AG04450 (cell line): ENCODE measurements around the gene PRKCZ. TPM values are rescaled to one million over a fixed set of nuclear protein-coding genes. Genes with fewer than 3 reads are reported as not detected.

Experiments used
- CTCF ChIA-PET: fragments of 300-600, 350-600 bp; formaldehyde crosslinking; extraction: SDS; loops from one replicate; lab custom pipeline; 2022; ENCODE audit warnings: antibody characterized with exemption, inconsistent platforms; lab: Charles Lee
- POLR2A ChIA-PET: fragments of 350-600 bp; formaldehyde crosslinking; extraction: SDS; loops from one replicate; lab custom pipeline; 2021; ENCODE audit warnings: antibody characterized with exemption, inconsistent platforms; lab: Yijun Ruan, JAX
- DNase-seq: peaks from one replicate; pipeline ENCODE4 v3.0.0-alpha.2; 2011; ENCODE audit warnings: low read depth, low spot score
- H3K27ac ChIP-seq: one replicate; pipeline ENCODE4 v1.5.1; 2012; ENCODE audit warnings: low read depth, low read length, control low read depth
- H3K27me3 ChIP-seq: one replicate; pipeline ENCODE4 v1.6.0; 2012; ENCODE audit warnings: low read length; ENCODE audit not compliant: control insufficient read depth, insufficient read depth
- H3K4me3 ChIP-seq: 2 replicates; pipeline ENCODE4 v1.5.1; 2011; ENCODE audit warnings: mild to moderate bottlenecking, low read depth, low read length, control low read depth
- H3K9me3 ChIP-seq: 2 replicates; pipeline ENCODE4 v1.5.1; 2012; ENCODE audit warnings: low read length; ENCODE audit not compliant: control insufficient read depth, insufficient read depth
- polyA plus RNA-seq: library from polyadenylated mRNA; depleted of rRNA; stranded (reverse); fragments of >200 nt; gene quantifications from 2 replicates; pipeline ENCODE4 v1.2.3, GENCODE V29; 2011
- TF ChIP-seq, protein P1 (sequence below): IDR thresholded peaks from 2 replicates; pipeline ENCODE4 v1.5.1; 2011; ENCODE audit warnings: low read depth, low read length, control low read depth, inconsistent platforms

Gene PRKCZ
- polyA plus RNA-seq, 1 experiment = 3.0 TPM

DNA sequence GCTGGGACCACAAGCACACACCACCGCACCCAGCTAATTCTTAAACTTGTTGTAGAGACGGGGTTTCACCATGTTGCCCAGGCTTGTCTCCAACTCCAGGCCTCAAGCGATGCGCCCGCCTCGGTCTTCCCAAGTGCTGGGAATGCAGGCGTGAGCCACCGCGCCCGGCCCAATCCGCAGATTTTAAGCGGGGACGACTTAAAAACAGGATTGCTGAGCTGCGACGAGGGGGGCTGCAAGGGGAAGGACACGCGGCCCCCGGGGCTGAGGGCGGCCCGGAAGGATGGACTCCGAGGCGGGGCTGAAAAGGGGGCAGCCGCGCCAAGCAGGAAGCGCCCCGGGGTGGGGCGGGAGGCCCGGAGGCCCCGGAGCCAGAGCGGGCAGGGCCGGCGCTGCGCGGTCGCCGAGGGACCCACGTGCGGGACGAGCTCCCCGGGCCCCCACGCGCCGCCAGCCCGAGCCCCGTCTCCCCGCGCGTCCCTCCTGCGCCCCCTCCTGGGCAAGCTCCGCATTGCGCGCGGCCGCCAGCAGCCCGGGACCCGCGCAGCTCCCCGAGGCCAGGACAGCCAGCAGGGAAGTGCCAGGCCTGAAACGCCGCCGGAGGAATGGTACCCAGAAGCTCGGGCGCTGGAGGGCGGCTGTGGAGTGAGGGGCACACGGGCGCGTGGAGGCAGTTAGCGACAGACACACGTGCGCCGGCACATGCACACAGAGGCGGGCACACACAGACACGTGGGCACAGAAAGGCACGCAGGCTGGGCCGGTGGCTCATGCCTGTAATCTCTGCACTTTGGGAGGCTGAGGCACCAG is 5.5 kb upstream of the PRKCZ start:
- peaks cover 41% of the 10 kb centered on the region for H3K27me3 ChIP-seq
- ChIA-PET POLR2A (interaction anchor here (0.6 kb wide), 1 partner anchor 32 kb away, joined by 6 read pairs; no protein-coding TSS in a partner anchor), CTCF (interaction anchor here (0.6 to 4.5 kb wide), 38 partner anchors 8 to 489 kb away, joined by 3 to 45 read pairs (median 4); partner anchors contain the start of gene CFAP74)
- H3K4me3 ChIP-seq = peak overlapping the region; percentile 7; the same call in 1 of the 2 replicates
- H3K9me3 ChIP-seq = peaks cover 5% of the 10 kb centered on the region; the same call in 1 of the 2 replicates
- no peak for DNase-seq
- TF ChIP-seq, protein P1, sequence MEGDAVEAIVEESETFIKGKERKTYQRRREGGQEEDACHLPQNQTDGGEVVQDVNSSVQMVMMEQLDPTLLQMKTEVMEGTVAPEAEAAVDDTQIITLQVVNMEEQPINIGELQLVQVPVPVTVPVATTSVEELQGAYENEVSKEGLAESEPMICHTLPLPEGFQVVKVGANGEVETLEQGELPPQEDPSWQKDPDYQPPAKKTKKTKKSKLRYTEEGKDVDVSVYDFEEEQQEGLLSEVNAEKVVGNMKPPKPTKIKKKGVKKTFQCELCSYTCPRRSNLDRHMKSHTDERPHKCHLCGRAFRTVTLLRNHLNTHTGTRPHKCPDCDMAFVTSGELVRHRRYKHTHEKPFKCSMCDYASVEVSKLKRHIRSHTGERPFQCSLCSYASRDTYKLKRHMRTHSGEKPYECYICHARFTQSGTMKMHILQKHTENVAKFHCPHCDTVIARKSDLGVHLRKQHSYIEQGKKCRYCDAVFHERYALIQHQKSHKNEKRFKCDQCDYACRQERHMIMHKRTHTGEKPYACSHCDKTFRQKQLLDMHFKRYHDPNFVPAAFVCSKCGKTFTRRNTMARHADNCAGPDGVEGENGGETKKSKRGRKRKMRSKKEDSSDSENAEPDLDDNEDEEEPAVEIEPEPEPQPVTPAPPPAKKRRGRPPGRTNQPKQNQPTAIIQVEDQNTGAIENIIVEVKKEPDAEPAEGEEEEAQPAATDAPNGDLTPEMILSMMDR = peak; percentile 60
- no peak overlapping the region for H3K27ac ChIP-seq

DNA sequence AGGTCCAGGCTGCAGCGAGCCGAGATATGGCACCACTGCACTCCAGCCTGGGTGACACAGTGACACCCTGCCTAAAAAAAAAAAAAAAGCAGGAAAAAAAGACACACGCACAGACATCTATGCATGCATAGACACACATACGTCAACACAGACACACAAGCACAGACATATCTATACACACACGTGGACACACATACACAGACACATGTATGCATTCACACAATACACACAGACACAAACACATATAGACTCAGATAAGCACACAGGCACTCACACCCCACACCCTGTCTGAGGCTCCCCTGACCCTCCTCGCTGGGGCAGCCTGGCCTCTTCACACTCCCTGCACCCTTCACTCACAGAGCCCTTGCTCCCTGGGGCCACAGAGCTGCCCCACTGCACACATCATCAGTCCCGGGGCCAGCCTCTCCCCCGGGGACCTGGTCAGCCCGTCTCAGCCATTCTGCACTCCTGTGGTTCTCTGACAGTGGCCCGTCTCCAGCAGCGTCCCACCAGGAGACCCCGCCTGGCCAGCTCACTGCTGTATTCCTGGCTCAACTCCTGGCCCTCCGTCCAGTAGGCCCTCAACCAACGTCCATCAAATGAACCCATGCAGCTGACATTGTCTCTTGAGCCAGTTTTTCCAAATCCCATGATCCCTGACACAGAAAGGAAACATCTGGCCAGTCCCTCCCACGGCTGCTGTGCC is 4.6 kb upstream of the PRKCZ start:
- no peak for DNase-seq
- ChIA-PET POLR2A (no interaction called here), CTCF (interaction anchor here (0.6 to 4.5 kb wide), 21 partner anchors 9 to 128 kb away, joined by 3 to 45 read pairs (median 5); no protein-coding TSS in a partner anchor)
- no peak overlapping the region for H3K4me3 ChIP-seq
- peaks cover 7% of the 10 kb centered on the region; the same call in 1 of the 2 replicates for H3K9me3 ChIP-seq
- H3K27me3 ChIP-seq = peaks cover 41% of the 10 kb centered on the region
- H3K27ac ChIP-seq = no peak overlapping the region
- TF ChIP-seq, protein P1 = no peak

DNA sequence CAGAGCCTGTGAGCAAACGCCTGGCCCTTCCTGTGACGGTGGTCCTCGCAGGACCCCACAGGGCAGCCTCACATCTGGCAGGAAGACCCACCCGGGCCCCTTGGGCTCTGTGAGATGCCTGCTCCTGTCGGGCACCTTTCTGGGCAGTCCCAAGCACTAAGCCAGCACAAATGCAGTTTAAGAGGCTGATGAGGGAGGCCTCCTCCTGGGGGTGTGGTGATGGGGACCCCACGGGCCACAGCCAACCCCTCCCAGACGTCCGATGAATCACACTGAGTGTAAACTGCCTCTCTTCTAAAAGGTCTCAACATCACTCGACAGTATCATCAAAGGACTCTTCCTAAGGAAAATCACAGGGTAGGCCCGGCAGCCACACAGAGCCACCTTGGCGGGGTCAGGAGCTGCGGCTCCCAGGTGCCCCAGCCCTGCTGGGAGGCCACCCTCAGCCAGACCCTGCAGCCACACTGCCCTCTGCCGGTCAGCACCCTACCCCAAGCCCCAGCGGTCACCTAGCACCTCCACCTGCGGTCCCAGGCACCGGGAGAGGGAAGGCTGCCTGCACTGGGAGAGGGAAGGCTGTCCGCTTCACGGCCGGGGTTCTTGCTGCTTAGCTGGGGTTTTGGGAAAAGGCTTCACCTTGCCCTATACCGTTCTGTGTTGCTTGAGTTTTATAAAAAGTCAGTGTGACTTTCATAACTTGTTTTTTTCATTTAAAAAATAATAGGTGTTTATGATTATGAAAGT is 3.9 kb upstream of the PRKCZ start:
- TF ChIP-seq, protein P1 = peak; percentile 52
- ChIA-PET CTCF (interaction anchor here (0.6 to 4.5 kb wide), 8 partner anchors 9 to 1662 kb away, joined by 3 to 45 read pairs (median 3); no protein-coding TSS in a partner anchor), POLR2A (no interaction called here)
- peaks cover 48% of the 10 kb centered on the region for H3K27me3 ChIP-seq
- peaks cover 7% of the 10 kb centered on the region; the same call in 1 of the 2 replicates for H3K9me3 ChIP-seq
- no peak overlapping the region for H3K4me3 ChIP-seq
- no peak overlapping the region for H3K27ac ChIP-seq
- DNase-seq = no peak

DNA sequence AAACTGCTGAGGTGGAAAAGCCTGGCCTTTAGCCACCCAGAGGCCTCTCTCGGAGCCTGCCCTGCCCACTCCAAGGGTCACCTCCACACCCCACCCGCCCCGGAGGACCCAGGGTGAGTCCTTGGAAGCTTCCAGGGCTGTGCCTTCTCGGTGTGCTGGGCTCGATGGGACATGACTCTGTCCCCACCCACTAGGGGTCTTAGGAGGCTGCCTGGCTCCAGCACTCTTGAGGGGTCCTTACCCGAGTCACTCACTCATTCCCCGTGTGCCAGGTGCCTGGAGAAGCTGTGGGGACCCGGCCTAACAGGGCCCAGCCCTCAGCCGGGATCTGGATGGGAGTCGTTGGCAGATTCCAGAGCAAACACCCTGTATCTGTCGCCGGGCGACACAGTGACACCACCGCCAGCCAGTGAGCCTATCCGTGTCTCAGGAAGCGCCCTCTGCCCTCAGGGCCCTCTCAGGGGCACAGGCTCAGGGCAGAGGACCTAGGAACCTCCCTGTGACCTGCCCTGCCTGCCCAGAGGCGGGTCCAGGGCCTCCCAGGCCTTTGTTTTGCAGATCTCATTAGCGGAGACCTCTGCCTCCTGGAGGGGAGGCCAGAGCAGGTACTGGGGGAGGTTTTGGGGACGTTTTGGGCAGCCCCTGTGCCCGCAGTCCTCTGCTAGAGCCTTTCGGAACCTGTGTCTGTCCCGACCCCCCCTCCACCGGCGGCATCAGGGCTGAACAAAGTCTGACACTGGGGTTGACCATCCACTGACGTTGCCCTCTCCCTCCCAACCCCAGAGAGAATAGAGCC is 3.1 kb upstream of the PRKCZ start:
- no peak overlapping the region for H3K27ac ChIP-seq
- H3K9me3 ChIP-seq = peaks cover 7% of the 10 kb centered on the region; the same call in 1 of the 2 replicates
- TF ChIP-seq, protein P1 = no peak; the same call in 1 of the 2 replicates
- no peak for DNase-seq
- ChIA-PET POLR2A (no interaction called here), CTCF (interaction anchor here (0.6 to 4.5 kb wide), 7 partner anchors 8 to 1661 kb away, joined by 3 to 45 read pairs (median 3); no protein-coding TSS in a partner anchor)
- peaks cover 51% of the 10 kb centered on the region for H3K27me3 ChIP-seq
- H3K4me3 ChIP-seq = no peak overlapping the region
